Measurements from ENCODE around the gene ZNF722. TPM values are rescaled to one million over a fixed set of nuclear protein-coding genes. Genes with fewer than 3 reads are reported as not detected.

Gene ZNF722
- total and polyA plus RNA-seq, 9 of the 15 experiments (the other 6 are each of a cell fraction or from before 2014, with no cell fraction given): not detected

- TF ChIP-seq, protein P1, sequence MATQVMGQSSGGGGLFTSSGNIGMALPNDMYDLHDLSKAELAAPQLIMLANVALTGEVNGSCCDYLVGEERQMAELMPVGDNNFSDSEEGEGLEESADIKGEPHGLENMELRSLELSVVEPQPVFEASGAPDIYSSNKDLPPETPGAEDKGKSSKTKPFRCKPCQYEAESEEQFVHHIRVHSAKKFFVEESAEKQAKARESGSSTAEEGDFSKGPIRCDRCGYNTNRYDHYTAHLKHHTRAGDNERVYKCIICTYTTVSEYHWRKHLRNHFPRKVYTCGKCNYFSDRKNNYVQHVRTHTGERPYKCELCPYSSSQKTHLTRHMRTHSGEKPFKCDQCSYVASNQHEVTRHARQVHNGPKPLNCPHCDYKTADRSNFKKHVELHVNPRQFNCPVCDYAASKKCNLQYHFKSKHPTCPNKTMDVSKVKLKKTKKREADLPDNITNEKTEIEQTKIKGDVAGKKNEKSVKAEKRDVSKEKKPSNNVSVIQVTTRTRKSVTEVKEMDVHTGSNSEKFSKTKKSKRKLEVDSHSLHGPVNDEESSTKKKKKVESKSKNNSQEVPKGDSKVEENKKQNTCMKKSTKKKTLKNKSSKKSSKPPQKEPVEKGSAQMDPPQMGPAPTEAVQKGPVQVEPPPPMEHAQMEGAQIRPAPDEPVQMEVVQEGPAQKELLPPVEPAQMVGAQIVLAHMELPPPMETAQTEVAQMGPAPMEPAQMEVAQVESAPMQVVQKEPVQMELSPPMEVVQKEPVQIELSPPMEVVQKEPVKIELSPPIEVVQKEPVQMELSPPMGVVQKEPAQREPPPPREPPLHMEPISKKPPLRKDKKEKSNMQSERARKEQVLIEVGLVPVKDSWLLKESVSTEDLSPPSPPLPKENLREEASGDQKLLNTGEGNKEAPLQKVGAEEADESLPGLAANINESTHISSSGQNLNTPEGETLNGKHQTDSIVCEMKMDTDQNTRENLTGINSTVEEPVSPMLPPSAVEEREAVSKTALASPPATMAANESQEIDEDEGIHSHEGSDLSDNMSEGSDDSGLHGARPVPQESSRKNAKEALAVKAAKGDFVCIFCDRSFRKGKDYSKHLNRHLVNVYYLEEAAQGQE (IDR thresholded peaks at IDR 0.05; ENCODE audit: borderline replicate concordance): no peak
- TF ChIP-seq, protein P1 (CRISPR knock-in tag; IDR thresholded peaks at IDR 0.05; ENCODE audit: low read depth): no peak
- TF ChIP-seq ZNF124 (CRISPR knock-in tag; IDR thresholded peaks at IDR 0.05): no peak
Observed at GRCh38 chr7:63998549-63998948, at the start of gene ZNF722 (continued).

- no peak for ATAC-seq
- WGBS (ENCODE audit: insufficient coverage, low coverage, missing lambda C conversion rate): 6% methylated on average over 2 of the region's 2 CpGs
- Histone ChIP-seq H3K4me2 (ENCODE audit: insufficient read depth, low read length) (no peak overlapping the region), H3K27ac (ENCODE audit: extremely low read depth, low read depth, low read length) (no peak overlapping the region), H3K36me3 (ENCODE audit: control insufficient read depth, insufficient read depth, low read length) (no peaks in the 10 kb centered on the region), H3K4me1 (replicated peaks in 1 of 2; ENCODE audit: control insufficient read depth in 2 of 2, insufficient read depth in 2 of 2, low read length in 2 of 2) (no peaks in the 10 kb centered on the region), H3K79me2 (ENCODE audit: control insufficient read depth, insufficient read depth, low read length) (no peaks in the 10 kb centered on the region), H3K9me3 (replicated peaks; ENCODE audit: control insufficient read depth, insufficient read depth, low read depth, low read length) (no peaks in the 10 kb centered on the region), H3K27me3 (ENCODE audit: control insufficient read depth in 2 of 2, insufficient read depth in 2 of 2, low read length in 2 of 2) (no peaks in the 10 kb centered on the region), H3K9me1 (ENCODE audit: control insufficient read depth, insufficient read depth, low read length) (no peaks in the 10 kb centered on the region), H2AFZ (ENCODE audit: low read depth, low read length) (no peak overlapping the region), H3K4me3 (no peak overlapping the region), H4K20me1 (replicated peaks; ENCODE audit: control insufficient read depth, insufficient read depth, low read length) (no peaks in the 10 kb centered on the region), H3K9ac (ENCODE audit: insufficient read depth in 1 of 2, low read depth in 2 of 2, low read length in 2 of 2) (no peak overlapping the region)
- POLR2A ChIA-PET: no interaction called here
- intact Hi-C loops (cut with micrococcal nuclease) (no loop called here), in situ Hi-C loops (cut with MboI) (no loop called here)
- CTCF ChIA-PET (ENCODE audit: low intra/inter-chr PET ratio): no interaction called here
- no TSS peak for BruUV-seq (replicated peaks)
- no peak for FAIRE-seq
- no peak for DNase-seq (ENCODE audit: extremely low read depth in 1 of 4, low spot score in 3 of 4)
- TF ChIP-seq NR2C2 (CRISPR knock-in tag; IDR thresholded peaks at IDR 0.05): no peak
- TF ChIP-seq NR2C2 (tag; IDR thresholded peaks at IDR 0.05): no peak
- no peak for TF ChIP-seq ESRRB (CRISPR knock-in tag; IDR thresholded peaks at IDR 0.05; ENCODE audit: borderline replicate concordance)
- TF ChIP-seq FOXO4 (CRISPR knock-in tag; IDR thresholded peaks at IDR 0.05): no peak
- TF ChIP-seq KHSRP (IDR thresholded peaks at IDR 0.05): no peak
- no peak for TF ChIP-seq ELF4 (CRISPR knock-in tag; IDR thresholded peaks at IDR 0.05)
- TF ChIP-seq THAP7 (CRISPR knock-in tag; IDR thresholded peaks at IDR 0.05): no peak
- no peak for TF ChIP-seq POLR2A (conservative IDR thresholded peaks at IDR 0.05)
- no peak for TF ChIP-seq MYNN (IDR thresholded peaks at IDR 0.05)
- TF ChIP-seq MYNN (CRISPR knock-in tag; IDR thresholded peaks at IDR 0.05): no peak
- TF ChIP-seq ZNF436 (CRISPR knock-in tag; IDR thresholded peaks at IDR 0.05): no peak
- TF ChIP-seq TSC22D4 (tag; IDR thresholded peaks at IDR 0.05): no peak
Observed at GRCh38 chr7:63953181-63953580, 45.5 kb upstream of the ZNF722 start.

Measured in K562 (cell line).